Lung microvascular endothelial cell (primary cell): ENCODE measurements around the gene UXS1. TPM values are rescaled to one million over a fixed set of nuclear protein-coding genes. Genes with fewer than 3 reads are reported as not detected.

Source experiments
- DNase-seq, 2 donors: peaks; one replicate each; pipeline versions ENCODE4 v3.0.0 to v3.0.0-alpha.2; 2010; ENCODE audit warnings: low read depth in 2 of 2
- total RNA-seq: library from RNA; depleted of rRNA; stranded (reverse); fragments of >200 nt; gene quantifications from 2 replicates; pipeline ENCODE4 v1.2.1, GENCODE V29; 2014

The UXS1 gene
- total RNA-seq, 1 donor from 2014 or later: 28.0 TPM

- DNase-seq: no peak
Measured at GRCh38 chr2:106113361-106113966, 80.6 kb downstream of the UXS1 start.

- DNase-seq: no peak
Measured at GRCh38 chr2:106111882-106112571, 82.1 kb downstream of the UXS1 start.

- DNase-seq: peak in 1 of 2 donors; percentile 22
Measured at GRCh38 chr2:106109675-106110424, 84.3 kb downstream of the UXS1 start.

GRCh38 chr2:106108791-106109190 lies 85.3 kb downstream of the UXS1 start:
- no peak for DNase-seq

GRCh38 chr2:106108351-106108750 lies 85.8 kb downstream of the UXS1 start:
- peak; percentile 16 to 26 for DNase-seq

- DNase-seq: peak in 1 of 2 donors; percentile 62
Measured at GRCh38 chr2:106107509-106108131, 86.5 kb downstream of the UXS1 start.

GRCh38 chr2:106106622-106107508 lies 87.2 kb downstream of the UXS1 start:
- DNase-seq: peak in 1 of 2 donors; percentile 41

- no peak for DNase-seq
Measured at GRCh38 chr2:106105151-106105922, 88.8 kb downstream of the UXS1 start.

GRCh38 chr2:106104332-106105062 lies 89.6 kb downstream of the UXS1 start:
- peak; percentile 69 to 71 for DNase-seq

- no peak for DNase-seq
Measured at GRCh38 chr2:106099691-106100090, 94.4 kb downstream of the UXS1 start.

- DNase-seq: no peak
Measured at GRCh38 chr2:106098664-106099063, 95.4 kb downstream of the UXS1 start.

- peak in 1 of 2 donors; percentile 18 for DNase-seq
Measured at GRCh38 chr2:106098081-106098480, 96.0 kb downstream of the UXS1 start.

- DNase-seq: no peak
Measured at GRCh38 chr2:106097038-106098000, 96.8 kb downstream of the UXS1 start.

- DNase-seq: no peak
Measured at GRCh38 chr2:106096299-106097037, 97.6 kb downstream of the UXS1 start.

- DNase-seq: no peak
Measured at GRCh38 chr2:106095478-106096298, 98.4 kb downstream of the UXS1 start.

GRCh38 chr2:106094131-106094841 lies 99.8 kb downstream of the UXS1 start:
- DNase-seq: no peak
